ENCODE data around the gene TBC1D14.

The TBC1D14 gene

DNA sequence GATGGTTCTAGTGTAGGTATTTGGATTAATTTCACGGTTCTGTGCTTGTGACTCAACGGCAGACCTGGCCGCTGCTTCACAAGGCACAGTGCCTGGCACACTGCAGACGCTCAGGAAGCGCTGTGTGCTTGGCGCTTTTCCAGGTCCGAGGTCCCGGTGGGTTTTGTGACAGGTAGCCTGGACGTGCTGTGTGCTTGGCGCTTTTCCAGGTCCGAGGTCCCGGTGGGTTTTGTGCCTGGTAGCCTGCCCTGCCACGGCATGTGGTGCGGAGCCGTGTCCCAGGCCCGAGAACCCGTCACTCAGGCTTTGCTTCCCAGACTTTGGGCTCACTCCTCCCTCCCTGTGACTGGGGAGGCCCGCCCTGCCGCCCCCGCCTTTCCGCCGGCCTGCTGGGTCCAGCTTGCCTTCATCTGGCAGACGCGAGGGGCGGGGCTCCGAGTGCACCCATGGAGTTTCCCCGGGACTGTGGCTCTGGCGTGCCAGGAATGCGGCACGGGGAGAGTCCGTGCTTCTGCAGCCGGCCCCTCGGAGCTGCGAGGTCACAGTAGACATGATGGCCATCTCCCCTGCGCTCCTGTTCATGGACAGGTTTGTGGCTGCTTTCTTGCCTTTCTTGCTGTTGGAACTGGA lies 44.2 kb downstream of the TBC1D14 start:
- DNase-seq (ENCODE audit: low read depth) = no peak

DNA sequence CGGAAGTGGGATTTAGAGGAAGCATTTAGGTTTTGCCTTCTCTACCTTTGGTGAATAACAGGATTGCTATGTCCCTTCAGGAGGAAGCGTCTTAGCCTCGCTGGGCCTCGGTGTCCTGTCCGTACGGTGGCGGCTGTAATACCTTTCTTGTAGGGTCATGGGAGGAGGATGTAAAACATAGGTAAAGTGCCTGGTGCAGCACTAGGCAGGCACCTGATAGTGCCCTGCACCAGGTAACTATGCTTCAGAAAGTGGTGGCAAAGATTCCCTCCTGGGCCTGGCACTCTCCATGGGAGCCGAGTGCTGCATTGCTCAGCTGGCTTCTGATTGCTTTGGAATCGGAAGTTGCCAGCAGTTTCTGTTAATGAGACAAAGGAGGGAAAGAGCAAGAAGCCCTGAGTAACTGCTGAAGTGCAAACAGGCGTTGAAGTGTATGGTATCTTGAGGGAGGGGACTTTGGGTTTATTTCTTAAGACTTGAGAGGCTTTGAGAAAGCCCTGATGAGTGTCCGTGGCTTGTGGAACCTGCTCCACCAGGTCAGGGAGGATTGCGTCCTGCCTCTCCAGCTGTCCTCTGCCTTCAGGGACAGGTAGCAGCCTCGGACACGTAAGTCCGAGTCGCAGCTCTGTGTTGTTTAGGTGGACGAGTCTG lies 45.8 kb downstream of the TBC1D14 start:
- DNase-seq (ENCODE audit: low read depth) = no peak

DNA sequence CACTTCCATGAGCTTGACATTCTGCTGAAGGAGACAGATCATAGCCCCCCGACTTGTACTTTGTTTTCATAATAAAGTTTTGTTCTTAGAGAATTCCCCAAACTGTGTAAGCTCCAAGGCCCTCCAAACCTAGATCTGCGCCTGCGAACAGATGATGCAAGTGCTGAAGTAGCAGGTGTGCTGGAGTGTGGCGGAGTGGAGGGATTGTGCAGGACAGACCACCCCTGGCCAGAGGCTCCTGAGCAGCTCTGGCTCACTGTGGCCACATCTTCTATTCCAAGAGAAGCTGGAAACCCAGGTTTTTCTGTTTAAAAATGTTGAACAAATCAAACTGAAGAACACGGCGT lies 46.4 kb downstream of the TBC1D14 start:
- DNase-seq (ENCODE audit: low read depth) = no peak

DNA sequence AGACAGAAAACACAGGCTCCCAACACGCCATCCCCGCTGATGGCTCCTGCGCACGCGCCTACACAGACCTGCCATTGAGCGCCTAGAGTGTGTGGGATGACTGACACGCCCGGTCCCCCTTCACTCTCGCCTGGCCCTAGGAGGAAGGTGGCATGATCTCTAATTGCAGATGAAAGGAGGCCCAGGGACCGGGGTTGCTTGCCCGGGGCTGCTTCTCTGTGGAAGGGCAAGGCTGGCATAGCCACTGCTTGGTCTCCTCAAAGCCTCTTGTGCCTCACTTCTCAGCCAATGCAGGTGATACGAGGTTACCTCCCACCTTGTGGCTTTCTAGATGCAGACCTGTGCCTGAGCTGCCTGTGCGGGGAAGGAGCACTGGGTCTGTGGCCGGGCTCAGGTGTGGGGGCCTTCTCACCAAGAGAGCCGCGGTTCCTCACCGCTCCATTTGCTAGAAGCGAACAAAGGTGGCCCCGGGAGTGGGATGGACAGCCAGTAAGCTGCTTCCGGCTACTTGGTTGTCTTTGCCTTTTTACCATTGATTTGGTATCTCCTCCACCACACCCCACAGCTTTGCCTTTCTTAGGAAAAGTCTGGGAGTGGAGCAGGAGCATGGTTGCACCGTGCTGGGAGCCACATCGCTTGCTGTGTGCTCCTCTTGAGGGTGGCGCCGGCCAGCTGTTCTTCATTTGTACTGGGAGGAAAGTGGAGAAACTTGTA lies 47.0 kb downstream of the TBC1D14 start:
- DNase-seq (ENCODE audit: low read depth) = no peak

DNA sequence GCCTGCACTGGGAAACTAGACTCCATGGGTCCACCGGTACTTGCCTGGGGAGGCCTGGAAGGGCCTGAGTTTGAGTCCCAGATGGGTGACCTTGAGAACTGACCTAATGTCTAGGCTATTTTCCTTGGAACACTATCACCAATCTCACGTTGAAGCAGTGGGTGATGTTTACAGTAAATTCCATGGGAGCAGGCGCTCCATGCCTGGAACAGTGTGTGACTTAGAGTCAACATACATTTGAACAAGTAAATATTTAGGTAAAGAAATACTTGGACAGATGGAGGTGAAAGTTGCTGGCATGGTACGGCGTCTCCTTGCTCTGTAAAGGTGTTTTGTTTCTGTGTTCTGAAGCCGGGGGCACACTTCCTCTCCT lies 47.5 kb downstream of the TBC1D14 start:
- no peak for DNase-seq (ENCODE audit: low read depth)

DNA sequence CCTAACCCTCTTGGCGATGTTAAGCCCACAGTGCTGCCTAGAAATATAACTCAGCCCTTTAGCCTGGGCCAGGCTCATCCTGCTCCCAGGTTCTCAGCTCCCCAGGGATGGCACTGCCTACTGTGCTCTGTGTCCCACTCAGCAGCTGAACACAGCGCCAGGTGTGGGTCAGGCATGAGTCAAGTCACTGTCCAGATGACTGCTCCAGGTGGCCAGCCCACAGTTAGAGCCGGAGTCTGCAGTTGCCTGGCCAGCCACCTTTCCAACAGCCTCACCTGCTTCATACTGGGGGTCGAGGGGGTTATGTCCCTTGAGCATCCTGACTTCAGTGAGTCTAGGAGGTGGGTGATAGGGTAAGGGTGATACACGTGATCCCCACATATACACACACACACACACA lies 48.4 kb downstream of the TBC1D14 start:
- DNase-seq (ENCODE audit: low read depth) = no peak

DNA sequence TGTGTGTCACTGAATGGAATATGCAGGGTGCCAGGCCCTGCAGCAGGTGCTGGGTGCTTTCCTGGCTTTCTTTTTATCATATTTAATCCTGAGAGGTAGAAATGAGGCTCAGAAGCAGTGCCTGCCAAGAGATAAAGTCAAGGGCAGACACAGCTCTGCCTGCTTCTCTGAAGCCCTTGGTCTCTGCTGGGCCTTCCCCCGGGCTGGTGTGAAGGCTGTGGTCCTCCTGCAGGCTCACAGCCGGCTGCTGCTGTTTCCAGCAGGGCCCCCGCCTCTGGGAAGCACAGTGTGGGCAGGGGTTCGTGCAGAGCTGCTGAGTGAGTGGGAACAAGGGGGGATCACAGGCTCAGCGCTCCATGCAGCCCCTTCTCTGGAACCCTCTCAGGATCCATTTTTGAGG lies 49.6 kb downstream of the TBC1D14 start:
- DNase-seq (ENCODE audit: low read depth) = no peak

DNA sequence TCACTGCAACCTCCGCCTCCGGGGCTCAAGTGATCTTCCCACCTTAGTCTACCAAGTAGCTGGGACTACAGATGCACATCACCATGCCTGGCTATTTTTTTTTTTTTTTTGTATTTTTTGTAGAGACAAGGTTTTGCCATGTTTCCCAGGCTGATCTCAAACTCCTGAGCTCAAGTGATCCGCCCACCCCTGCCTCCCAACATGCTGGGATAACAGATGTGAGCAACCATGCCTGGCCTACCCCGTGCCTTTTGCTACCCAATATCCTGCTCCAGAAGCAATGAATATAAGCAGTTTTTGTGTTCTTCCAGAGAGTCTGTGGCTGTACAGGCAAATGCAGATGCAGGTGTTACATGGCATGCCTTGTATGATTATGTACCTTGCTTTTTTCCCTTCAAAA lies 50.5 kb downstream of the TBC1D14 start:
- no peak for DNase-seq (ENCODE audit: low read depth)

DNA sequence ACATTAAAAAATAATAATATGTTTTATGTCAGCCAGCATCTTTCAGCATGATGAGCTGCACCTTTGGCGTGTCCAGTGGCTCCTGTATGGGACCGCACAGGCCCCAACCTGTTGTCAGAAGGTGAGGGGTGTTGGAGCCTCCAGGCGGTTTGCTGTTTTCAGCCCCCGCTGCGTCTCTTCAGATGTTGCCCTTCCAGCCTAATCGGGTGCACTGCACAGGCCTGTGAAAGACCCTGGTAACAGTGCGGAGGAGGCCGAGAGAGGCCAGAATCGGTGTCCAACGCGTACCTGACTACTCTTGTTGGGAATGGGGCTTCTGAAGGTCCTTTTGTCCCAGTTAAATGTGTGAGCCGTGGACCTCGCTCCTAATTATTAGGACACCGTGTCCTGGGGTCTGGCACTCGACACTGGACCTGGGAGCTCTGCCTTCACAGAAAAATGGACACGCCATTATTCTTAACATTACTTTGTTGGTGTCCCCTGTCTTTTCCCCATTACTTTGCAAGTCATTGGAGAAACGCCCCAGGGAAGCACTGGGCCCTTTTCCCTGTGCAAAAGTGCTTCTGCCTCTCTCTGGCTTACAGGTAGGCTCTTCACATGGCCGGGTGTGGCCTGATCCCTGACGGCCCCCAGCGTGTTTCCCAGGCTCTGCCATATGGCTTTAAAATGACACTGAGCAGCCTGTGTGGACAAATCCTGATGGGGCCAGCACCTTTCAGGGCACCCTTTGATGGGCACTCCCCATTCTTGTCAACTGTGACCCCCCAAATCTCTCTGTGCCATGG lies 51.2 kb downstream of the TBC1D14 start:
- no peak for DNase-seq (ENCODE audit: low read depth)

DNA sequence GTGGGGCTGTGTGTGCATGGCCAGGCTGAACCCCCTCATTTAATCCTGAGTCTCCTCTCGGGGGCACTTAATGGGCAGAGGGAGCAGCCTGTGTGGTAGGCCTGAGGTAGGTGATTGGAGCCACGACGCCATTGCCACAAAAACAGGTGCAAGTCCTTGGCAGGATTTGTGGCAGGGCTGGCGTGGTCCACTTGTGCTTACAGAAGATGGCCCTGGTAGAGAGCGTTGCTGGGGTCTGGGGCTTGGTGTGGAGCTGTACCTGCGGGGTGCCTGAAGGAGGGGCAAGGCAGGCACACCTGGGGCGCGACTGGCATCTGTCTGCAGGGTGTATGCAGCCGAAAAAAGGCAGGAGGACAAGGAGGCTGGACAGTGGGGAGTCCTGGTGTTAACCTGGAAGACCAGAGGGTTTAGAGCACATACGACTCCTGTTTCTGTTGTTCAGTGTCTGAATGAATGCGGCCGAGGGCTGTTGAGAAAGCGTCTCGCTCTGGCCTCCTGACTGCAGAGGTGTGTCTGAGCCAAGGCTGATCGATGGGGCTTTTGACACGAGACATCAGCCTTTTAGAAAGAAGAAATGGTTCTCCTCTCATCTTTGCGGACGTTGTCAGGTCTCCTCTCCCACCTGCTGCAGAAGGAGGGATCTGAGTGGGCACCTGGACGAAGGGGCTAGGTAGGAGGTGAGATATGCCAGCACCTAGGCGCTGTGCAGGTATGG lies 52.0 kb downstream of the TBC1D14 start:
- DNase-seq (ENCODE audit: low read depth) = no peak

DNA sequence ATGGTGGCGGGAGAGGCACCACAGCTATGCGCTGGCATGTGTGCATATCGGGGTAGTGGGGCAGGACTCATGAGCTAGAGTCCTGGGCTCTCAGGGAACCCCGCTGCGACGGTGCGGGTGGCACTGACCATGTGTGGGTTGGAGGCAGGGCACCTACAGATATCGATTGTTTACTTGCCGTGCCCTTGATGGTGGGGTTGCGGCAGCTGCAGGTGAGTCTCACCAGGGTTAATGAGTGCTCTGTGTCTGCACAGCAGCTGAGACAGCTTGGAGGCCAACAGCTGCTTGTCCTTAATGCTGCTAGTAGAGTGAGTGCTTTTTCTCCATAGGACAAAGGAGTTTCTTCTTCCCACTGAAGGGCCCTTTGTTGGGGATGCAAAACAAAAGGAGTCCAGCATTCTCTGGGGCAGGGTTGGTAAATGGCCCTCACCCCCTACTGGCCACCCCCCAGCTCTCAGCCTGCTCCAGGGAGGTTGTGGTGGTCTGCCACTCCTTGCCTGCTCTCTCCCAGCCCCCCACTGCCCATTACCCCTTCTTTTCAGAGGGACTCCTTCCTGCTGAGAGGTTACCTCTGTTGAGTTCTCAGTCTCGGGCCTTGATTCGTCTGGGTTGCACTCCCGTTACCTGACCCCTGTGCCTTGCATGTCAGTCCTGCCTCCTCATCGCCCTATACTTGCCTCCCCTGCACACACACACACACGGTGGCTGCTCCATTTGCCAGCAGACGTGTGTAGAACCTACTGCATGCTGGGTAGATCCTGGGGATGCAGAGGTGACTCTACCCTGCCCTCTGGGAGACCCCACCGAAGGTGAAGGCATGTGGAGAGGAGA lies 52.8 kb downstream of the TBC1D14 start:
- no peak for DNase-seq (ENCODE audit: low read depth)

DNA sequence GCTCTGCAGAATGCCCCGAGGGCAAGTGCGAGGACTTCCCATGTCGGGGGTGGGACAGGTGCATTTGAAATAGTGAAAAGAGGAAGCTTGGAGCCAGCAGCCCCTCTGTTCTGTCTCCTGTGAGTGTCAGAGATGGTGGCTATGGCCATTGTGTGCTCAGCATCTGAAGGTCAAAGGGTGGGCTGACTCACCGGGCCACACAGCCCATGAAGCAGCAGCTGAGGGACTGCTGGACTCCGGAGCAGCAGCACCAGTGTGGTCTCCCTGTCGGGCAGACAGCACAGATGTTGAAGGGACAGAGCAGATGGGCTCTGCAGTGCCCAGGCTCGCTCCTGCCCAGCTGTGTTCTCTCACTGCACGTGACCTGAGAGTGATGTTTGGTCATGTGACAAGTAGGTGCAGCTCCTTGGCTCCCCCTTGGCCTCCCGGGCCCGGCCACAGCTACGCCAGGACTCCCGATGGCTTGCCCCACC lies 53.5 kb downstream of the TBC1D14 start:
- no peak for DNase-seq (ENCODE audit: low read depth)

DNA sequence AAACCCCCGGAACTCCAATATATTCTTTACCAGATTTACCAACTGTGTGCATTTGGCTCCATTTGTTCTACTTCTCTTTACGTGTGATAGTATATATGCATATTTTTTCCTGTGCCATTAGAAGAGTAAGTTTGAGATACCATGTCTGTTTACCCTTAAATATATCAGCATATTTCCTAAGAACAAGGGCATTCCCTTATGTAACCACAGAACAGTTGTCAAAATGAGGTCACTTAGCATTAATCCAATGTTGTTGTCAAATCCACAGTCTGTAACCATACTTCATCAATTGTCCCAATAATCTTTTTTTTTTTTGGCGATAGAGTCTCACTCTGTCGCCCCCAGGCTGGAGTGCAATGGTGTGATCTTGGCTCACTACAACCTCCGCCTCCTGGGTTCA lies 55.2 kb downstream of the TBC1D14 start:
- no peak for DNase-seq (ENCODE audit: low read depth)

DNA sequence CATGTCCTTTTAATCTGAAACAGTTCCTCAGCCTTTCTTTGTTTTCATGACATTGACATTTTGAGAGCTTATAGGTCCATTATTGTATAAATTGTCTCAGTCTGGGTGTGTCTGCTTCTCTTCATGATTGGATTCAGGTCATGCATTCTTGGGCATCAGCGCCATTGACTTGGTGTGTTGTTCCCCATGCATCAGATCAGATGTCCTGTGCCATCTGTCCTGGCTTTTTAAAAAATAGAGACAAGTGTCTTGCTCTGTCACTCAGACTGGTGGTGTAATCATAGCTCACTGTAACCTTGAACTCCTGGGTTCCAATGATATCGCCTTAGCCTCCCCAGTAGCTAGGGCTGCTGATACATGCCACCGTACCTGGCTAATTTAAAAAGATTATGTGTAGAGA lies 55.7 kb downstream of the TBC1D14 start:
- DNase-seq (ENCODE audit: low read depth) = no peak

DNA sequence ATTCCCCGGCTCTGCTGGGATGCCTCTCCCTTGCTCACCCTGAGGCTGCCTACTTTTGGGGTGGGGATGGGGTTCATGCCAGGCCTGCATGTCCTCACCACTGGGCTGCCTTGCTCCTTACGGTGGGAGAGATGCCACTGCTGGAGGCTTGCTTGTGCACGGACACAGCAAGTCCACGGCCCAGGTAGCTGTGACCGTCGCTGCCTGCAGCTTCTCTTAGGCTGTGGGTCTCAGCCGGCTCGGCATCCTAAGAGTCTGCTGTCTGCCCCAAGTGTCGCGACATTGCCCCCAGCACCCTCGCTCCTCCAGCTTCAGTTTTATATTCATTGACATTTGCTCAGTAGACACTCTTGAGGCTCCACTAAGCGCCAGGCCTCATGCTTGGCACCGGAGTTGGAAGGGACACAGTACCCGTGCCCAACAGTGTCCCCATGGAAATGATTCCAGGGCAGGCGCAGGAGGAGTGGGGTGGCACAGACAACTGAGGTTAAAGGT lies 58.3 kb downstream of the TBC1D14 start:
- DNase-seq (ENCODE audit: low read depth) = no peak

DNA sequence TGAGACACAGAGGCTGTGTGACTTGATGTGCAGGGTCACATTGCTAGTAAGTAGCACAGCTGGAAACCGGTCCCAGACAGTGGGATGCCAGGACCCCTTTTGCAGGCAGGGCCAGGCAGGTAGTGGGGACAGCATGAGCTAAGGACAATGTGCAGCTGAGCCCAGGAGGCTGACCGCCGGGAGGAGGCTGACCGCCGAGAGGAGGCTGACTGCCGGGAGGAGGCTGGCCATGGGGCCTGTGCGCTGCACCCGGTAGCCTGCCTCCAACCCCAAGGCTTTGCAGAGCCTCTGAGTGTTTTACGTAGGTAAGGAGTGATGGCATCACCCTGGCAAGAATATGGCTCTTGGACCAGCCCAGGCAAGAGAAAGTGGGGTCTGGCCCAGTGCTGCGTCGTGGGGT lies 58.9 kb downstream of the TBC1D14 start:
- no peak for DNase-seq (ENCODE audit: low read depth)

DNA sequence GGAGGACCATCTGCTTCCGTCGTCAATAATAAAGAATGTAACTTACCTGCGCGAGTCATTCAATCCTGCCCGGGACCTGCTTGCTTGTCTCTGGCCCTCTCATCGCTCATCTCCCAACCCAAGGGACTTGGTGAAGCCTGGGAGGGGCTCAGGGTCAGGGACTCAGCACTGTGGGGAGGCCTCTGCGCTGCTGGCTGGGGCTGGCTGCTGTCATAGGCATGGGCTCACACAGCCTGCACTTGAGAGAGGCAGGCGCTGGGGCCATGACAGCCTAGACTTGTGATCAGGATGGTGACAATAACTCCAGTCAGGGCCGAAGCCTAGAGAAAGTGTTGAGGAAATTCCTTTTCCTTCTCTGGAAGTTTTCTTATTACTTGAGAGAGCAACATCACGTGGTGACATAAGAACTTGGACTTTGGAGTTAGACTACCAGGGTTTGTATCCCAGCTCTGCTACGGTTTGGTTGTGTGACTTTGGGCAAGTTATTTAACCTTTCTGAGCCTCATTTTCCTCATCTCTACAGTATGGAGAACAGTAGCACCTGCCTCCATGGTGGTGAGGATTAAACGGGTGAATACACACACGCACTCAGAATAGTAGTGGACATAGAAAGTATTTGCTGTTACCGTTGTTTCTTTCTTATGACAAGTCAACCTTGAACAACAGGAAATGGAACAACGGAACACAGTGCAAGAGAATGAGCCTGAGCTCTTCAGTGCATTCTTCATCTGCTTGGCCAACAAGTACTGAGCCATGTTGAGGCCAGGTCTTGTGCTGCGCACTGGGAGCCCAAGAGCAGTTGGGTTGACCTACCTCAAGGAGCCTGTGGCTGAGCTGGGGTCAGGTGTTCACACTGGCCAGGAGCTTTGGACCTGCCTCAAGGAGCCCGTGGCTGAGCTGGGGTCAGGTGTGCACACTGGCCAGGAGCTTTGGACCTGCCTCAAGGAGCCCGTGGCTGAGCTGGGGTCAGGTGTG lies 60.5 kb downstream of the TBC1D14 start:
- DNase-seq (ENCODE audit: low read depth) = no peak

DNA sequence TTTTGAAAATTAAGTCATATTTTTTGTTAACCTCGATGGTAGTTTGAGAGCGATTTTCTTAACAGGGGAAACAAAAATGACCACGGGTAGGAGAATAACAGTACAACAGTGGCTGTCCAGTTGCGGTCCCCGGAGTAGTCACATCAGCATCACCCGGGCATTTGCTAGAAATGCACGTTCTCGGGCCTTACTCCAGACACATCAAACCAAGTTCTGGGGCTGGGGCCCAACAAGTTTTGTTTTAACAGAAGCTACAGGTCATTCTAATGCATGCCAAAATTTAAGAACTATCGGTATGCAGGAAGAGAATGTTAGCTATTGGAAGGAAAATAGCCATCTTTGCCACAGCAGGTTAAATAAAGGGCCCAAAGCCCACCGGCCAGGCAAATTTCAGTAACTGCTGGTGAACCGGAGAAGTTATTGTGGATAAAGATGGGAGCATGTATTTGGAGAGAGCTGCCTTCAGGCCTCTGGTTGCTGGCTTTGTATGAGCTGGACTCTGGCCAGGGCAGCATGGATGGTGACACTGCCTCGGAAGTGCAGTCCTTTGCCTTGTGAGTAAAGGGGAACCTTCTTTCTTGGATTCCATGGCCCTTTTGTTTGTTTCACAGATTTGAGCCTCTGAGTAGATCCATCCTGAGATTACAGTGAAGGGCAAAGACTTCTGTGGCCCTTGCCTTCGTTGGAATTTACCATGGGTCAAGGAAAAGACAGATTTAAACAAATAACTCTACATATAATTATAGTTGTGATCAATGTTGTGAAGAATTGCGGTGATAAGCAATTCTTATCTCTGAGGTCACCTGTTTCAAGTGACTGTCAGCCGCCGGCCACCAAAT lies 62.1 kb downstream of the TBC1D14 start:
- DNase-seq (ENCODE audit: low read depth) = no peak

DNA sequence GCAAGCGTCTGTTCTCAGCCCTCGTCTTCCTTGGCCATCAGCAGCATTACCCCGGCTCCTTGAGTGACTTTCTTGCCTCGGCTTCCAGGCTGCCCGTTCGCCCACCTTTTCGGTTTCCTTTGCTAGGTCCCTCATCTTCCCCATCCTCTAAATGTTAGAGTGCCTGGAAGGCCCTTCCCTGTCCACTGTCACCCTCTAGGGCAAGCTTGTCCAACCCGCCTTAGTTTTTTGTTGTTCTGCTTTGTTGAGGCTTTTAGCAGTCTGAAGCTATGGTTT lies 62.7 kb downstream of the TBC1D14 start:
- DNase-seq (ENCODE audit: low read depth) = no peak
